ENCODE data around the gene FAM47E.
A peak's percentile ranks its signal among the peaks of the same experiment; 100 is the strongest.

DNA sequence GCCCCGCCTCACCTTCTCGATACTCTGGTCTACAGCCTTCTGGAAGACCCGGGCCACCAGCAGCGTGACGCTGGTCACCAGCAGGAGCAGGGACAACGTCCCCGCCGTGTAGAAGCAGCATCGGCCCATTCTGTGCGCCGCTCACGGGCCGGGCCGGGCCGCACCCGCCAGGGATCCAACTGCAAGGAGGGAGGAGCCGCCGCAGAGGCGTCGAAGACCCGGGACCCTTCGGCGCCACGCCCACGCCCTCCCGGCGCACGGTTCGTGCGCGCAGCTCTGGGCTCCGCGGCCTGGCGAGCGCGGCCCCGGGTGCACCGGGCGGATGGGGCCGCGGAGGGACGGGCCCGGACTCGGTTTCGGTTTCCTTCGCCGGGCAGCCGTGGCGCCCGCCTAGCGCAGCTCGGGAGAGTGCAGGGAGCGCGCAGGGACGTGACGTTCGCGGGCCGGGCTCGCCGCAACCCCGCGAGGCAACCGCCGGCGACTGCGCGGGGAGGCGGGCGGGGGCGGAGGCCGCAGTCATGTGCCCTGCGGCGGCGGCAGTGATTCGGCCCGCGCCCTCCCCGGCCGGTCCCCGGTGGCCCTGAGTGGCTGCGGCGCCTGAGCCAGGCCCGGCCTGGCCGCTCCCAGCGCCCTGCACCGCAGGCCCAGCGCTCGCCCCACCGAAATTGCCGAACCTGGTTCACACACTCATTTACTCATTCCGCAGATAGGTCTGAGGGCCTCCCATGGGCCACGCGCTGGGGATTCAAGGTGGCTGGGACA is 37.9 kb upstream of the FAM47E start, which contains the start of gene SCARB2:
- TF ChIP-seq AGO2 (optimal IDR thresholded peaks at IDR 0.05; ENCODE audit: low read depth, low read length) (peak; percentile 68), MAZ (IDR thresholded peaks at IDR 0.05; ENCODE audit: borderline replicate concordance, low read depth, low read length) (peak; percentile 53; the same call in 1 of the 2 replicates), MAZ (CRISPR knock-in tag; IDR thresholded peaks at IDR 0.05; ENCODE audit: low read depth) (peak; percentile 84)
- TF ChIP-seq, protein P1, sequence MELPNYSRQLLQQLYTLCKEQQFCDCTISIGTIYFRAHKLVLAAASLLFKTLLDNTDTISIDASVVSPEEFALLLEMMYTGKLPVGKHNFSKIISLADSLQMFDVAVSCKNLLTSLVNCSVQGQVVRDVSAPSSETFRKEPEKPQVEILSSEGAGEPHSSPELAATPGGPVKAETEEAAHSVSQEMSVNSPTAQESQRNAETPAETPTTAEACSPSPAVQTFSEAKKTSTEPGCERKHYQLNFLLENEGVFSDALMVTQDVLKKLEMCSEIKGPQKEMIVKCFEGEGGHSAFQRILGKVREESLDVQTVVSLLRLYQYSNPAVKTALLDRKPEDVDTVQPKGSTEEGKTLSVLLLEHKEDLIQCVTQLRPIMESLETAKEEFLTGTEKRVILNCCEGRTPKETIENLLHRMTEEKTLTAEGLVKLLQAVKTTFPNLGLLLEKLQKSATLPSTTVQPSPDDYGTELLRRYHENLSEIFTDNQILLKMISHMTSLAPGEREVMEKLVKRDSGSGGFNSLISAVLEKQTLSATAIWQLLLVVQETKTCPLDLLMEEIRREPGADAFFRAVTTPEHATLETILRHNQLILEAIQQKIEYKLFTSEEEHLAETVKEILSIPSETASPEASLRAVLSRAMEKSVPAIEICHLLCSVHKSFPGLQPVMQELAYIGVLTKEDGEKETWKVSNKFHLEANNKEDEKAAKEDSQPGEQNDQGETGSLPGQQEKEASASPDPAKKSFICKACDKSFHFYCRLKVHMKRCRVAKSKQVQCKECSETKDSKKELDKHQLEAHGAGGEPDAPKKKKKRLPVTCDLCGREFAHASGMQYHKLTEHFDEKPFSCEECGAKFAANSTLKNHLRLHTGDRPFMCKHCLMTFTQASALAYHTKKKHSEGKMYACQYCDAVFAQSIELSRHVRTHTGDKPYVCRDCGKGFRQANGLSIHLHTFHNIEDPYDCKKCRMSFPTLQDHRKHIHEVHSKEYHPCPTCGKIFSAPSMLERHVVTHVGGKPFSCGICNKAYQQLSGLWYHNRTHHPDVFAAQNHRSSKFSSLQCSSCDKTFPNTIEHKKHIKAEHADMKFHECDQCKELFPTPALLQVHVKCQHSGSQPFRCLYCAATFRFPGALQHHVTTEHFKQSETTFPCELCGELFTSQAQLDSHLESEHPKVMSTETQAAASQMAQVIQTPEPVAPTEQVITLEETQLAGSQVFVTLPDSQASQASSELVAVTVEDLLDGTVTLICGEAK (IDR thresholded peaks at IDR 0.05) = no peak
- TF ChIP-seq, protein P1 (CRISPR knock-in tag; IDR thresholded peaks at IDR 0.05) = no peak
